ENCODE data around the gene KRI1.
A peak's percentile ranks its signal among the peaks of the same experiment; 100 is the strongest.
"Not testable (repeated sequence)": the region's sequence is repeated elsewhere in the genome, so short reads cannot be mapped to it uniquely, and the experiment has no call there.

The KRI1 gene

DNA sequence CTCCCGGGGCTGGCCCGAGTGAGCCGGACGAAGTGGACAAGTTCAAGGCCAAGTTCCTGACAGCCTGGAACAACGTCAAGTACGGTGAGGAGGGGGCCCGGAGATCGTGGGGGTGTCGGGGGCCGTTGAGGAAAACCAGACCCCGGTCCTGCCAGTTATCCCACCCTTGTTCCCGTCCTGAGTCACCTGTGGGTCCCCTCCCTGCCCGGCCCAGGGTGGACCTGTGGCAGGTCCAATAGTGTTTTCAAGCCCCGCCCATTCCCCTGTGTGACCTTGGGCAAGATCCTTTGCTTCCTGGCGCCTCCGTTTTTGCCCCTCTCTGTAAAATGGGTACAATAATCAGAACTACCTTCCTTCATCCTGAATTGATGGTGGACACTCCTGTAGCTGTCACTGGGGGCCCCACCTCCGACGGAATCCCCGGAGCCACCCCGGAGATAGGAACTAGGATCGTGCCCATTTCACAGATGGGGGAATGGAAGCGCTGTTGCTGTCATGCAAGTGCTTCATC lies 21.5 kb downstream of the KRI1 start:
- in situ Hi-C loops (cut with MboI; ENCODE audit: low pct_unique_long_range_greater_than_20kb, low sequenced_read_pairs, unreplicated experiment) = no loop called here
- DNase-seq (ENCODE audit: low spot score) = peak; percentile 62
- TF ChIP-seq, protein P1, sequence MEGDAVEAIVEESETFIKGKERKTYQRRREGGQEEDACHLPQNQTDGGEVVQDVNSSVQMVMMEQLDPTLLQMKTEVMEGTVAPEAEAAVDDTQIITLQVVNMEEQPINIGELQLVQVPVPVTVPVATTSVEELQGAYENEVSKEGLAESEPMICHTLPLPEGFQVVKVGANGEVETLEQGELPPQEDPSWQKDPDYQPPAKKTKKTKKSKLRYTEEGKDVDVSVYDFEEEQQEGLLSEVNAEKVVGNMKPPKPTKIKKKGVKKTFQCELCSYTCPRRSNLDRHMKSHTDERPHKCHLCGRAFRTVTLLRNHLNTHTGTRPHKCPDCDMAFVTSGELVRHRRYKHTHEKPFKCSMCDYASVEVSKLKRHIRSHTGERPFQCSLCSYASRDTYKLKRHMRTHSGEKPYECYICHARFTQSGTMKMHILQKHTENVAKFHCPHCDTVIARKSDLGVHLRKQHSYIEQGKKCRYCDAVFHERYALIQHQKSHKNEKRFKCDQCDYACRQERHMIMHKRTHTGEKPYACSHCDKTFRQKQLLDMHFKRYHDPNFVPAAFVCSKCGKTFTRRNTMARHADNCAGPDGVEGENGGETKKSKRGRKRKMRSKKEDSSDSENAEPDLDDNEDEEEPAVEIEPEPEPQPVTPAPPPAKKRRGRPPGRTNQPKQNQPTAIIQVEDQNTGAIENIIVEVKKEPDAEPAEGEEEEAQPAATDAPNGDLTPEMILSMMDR (IDR thresholded peaks at IDR 0.05; ENCODE audit: extremely low read depth, insufficient read depth, missing control alignments) = no peak

DNA sequence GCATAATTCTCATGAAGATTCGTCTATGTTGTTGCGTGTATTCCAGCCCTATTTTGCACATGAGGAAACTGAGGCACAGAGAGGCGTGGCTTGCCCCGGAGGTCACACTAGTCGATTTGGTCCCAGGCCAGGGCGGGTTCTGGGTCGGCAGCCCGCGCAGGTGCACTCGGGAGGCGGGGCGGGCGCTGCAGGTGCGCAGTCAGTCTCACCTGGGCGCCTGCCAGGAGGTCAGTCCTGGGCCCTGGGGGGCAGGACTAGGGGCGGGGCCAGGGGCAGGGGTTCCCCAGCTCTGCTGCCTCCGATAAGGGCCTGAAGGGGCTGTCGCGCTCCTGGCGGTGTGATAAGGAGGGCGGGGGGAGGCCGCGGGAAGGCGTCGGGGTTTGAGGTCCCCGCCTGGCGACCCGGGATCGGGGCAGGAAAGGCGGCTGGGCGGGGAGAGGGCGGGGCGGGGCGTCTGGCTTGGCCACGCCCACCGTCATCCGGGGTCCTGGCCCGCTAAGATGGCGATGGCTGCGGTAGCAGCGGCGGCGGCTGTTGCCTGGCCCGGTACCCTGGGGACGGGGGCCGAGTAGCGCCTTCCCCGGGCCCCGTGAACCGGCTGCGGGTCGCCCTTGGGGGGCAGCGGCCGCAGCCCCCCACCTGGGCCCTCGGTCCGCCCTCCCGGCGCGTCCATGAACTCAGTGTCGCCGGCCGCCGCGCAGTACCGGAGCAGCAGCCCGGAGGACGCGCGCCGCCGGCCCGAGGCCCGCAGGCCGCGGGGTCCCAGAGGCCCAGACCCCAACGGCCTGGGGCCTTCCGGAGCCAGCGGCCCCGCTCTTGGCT lies 22.2 kb downstream of the KRI1 start, which contains the start of gene ATG4D:
TSS of gene ATG4D (plus strand) at position 485 of the 822 bp plus-strand sequence. CDS start at position 672, 187 bp downstream.
- in situ Hi-C loops (cut with MboI; ENCODE audit: low pct_unique_long_range_greater_than_20kb, low sequenced_read_pairs, unreplicated experiment) = no loop called here
- TF ChIP-seq, protein P1 (IDR thresholded peaks at IDR 0.05; ENCODE audit: extremely low read depth, insufficient read depth, missing control alignments) = no peak
- peak; percentile 99 for DNase-seq (ENCODE audit: low spot score)

DNA sequence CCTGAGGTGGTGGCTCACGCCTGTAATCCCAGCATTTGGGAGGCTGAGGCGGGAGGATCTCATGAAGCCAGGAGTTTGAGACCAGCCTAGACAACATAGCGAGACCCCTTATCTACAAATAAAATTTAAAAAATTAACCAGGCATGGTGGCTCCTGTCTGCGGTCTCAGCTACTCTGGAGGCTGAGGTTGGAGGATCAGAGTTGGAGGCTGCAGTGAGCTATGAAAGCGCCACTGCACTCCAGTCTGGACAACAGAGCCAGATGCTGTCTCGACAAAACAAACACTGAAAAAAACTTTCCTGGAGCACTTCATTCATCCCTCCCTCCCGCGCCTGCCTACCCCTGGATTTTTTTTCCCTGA lies 22.8 kb downstream of the KRI1 start:
- TF ChIP-seq, protein P1 (IDR thresholded peaks at IDR 0.05; ENCODE audit: extremely low read depth, insufficient read depth, missing control alignments) = no peak
- in situ Hi-C loops (cut with MboI; ENCODE audit: low pct_unique_long_range_greater_than_20kb, low sequenced_read_pairs, unreplicated experiment) = no loop called here
- DNase-seq (ENCODE audit: low spot score) = no peak

DNA sequence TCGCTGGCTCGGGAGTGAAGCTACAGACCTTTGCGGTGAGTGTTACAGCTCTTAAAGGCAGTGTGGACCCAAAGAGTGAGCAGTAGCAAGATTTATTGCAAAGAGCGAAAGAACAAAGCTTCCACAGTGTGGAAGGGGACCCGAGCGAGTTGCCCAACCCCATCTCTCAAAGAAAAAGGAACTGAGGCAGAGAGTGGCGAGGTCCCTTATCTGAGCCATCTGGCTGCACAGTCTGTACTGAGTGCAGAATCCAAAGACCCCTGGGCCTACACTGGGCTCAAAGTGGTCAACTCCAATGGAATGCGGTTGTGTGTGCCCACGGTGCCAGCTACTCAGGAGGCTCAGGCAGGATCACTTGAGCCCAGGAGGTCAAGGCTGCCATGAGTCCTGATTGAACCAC lies 26.8 kb downstream of the KRI1 start:
- DNase-seq (ENCODE audit: low spot score); in situ Hi-C loops (cut with MboI; ENCODE audit: low pct_unique_long_range_greater_than_20kb, low sequenced_read_pairs, unreplicated experiment): not testable (repeated sequence)

DNA sequence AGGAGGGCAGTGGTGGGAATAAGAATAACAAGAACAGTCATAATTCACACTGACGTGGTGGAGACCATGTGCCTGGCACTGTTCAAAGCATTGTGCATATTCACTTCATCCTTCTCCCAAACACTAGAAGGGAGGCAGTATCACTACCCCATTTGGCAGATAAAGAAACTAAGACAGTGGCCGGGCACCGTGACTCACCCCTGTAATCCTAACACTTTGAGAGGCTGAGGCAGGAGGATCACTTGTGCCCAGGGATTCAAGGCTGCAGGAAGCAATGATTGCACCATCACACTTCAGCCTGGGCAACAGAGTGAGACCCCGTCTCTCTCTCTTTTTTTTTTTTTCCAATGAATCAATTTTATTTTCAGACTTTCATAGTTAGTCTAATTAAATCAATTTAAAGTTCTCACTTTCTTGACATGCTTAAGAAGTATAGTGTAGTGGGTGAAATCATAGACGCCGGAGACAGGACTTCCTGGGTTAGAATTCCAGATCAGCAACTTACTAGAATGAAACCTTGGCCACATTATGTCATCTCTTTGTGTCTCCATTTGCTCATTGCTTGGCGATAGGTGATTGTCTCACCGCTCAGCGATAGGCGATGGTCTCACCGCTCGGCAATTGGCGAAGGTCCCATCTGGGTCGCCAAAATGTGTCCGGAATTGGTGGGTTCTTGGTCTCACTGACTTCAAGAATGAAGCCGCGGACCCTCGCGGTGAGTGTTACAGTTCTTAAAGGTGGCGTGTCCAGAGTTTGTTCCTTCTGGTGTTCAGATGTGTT lies 27.4 kb downstream of the KRI1 start:
- TF ChIP-seq, protein P1 (IDR thresholded peaks at IDR 0.05; ENCODE audit: extremely low read depth, insufficient read depth, missing control alignments) = no peak
- peak; percentile 10 for DNase-seq (ENCODE audit: low spot score)
- in situ Hi-C loops (cut with MboI; ENCODE audit: low pct_unique_long_range_greater_than_20kb, low sequenced_read_pairs, unreplicated experiment) = no loop called here

DNA sequence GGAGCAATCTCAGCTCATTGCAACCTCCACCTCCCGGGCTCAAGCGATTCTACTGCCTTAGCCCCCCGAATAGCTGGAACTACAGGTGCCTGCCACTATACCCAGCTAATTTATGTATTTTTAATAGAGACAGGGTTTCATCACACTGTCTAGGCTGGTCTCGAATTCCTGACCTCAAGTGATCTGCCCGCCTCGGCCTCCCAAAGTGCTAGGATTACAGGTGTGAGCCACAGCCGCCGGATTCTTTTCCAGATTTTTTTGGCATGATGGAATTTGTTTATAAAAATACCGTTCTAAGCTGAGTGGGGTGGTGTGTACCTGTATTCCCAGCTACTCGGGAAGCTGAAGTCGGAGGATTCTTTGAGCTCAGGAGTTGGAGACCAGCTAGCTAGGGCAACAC lies 28.1 kb downstream of the KRI1 start:
- TF ChIP-seq, protein P1 (IDR thresholded peaks at IDR 0.05; ENCODE audit: extremely low read depth, insufficient read depth, missing control alignments) = no peak
- DNase-seq (ENCODE audit: low spot score) = no peak
- in situ Hi-C loops (cut with MboI; ENCODE audit: low pct_unique_long_range_greater_than_20kb, low sequenced_read_pairs, unreplicated experiment) = no loop called here

DNA sequence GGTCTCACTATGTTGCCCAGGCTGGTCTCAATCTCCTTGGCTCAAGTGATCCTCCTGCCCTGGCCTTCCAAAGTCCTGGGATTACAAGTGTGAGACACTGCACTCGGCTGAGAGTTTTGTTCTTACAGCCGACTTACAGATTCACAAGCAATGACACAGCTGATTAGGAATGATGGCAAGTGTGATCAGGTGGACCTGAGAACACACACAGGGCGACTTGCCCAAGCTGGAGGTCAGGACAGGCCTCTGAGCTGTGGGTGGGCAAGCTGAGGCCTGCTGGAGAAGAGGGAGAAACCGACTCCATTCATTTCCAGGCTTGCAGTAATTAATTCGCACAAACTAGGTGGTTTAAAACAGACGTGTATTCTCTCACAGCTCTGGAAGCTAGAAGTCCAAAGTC lies 30.2 kb downstream of the KRI1 start:
- DNase-seq (ENCODE audit: low spot score) = no peak
- in situ Hi-C loops (cut with MboI; ENCODE audit: low pct_unique_long_range_greater_than_20kb, low sequenced_read_pairs, unreplicated experiment) = no loop called here
- TF ChIP-seq, protein P1 (IDR thresholded peaks at IDR 0.05; ENCODE audit: extremely low read depth, insufficient read depth, missing control alignments) = no peak
